ENCODE data around the gene SAMD1.
"Not testable (repeated sequence)": the region's sequence is repeated elsewhere in the genome, so short reads cannot be mapped to it uniquely, and the experiment has no call there.

SAMD1 gene

DNA sequence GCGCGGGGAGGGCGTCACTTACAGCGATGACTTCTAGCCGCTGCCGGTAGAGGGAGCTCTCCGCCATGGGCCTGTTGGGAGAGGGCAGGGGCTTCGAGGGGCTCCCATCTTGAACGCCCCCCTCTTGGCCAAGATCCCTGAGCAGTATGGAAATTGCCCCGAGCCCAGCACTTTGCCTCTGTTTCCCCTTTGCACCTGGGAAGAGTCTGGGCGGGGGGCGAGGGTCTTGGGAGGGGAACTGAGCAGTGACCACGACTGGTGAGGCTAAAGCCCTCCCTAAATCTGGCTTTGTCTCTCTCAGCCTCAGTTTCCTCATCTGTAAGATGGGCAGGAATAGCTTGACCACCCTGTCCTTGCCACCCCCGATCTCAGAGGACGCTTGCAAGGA lies 31.5 kb downstream of the SAMD1 start:
- DNase-seq, result peak; percentile 28

DNA sequence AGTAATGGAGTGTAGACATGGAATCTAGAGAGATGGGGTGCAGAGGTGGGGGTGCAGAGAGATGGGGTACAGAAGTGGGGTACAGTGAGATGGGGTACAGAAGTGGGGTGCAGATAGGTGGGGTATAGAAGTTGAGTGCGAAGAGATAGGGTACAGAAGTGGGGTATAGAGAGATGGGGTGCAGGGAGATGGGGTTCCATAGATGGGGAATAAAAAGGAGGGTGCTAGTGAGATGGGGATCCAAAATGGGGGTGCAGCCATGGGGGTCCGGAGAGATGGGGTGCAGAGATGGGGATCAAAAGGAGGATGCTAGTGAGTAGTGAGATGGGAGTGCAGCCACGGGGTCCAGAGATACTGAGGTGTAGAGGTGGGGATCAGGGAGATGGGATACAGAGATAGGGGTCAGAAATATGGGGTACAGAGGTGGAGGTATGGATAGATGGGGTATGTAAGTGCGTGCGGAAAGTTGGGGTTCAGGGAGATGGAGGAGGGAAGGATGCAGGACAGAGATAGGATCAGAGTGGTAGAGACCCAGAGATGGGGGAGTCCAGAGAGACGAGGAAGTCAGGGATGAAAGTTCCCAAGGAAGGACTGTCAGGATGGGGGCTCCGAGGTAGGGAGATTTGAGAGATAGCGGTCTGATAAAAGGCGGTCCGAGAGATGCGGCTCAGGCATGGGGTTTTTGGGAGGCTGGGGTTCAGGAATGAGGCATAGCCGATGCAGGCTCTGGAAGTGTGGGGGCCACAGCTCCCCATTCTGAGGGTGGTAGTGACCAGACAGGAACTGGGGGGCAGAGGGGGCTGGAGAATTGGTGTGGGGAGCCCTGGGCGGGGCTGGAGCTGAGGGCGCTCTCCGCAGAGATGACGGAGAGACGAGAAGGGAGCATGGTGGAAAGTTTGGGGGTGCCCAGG lies 32.1 kb downstream of the SAMD1 start:
- no peak for DNase-seq

DNA sequence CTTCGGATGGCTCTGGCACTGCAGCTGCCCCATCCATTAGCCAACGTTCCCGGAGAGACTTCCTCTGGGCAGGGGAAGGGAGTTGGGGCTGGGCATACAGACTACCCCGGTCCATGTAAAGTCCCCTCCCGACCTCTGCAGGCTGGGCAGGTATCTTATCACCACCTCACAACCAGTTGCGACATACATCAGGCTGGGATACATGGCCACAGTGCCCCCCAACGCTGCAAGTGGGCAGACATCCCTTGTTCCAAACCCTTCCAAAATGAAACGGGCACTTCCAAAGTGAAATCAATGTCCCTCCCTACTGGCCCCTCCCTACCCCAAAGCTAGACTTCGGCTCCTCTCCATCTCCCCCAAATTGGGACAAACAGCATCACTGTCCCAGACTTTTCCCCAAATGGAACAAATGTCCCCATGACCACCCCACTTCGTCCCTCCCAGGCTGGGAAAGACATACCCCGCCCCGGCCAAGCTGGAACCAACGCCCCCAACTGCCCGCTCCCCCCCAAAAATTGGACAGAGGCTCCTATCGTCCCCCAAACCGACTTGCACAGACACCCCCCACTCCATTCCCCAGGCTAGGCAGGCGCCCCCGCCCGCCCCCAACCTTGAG lies 33.7 kb downstream of the SAMD1 start:
- DNase-seq, result no peak

DNA sequence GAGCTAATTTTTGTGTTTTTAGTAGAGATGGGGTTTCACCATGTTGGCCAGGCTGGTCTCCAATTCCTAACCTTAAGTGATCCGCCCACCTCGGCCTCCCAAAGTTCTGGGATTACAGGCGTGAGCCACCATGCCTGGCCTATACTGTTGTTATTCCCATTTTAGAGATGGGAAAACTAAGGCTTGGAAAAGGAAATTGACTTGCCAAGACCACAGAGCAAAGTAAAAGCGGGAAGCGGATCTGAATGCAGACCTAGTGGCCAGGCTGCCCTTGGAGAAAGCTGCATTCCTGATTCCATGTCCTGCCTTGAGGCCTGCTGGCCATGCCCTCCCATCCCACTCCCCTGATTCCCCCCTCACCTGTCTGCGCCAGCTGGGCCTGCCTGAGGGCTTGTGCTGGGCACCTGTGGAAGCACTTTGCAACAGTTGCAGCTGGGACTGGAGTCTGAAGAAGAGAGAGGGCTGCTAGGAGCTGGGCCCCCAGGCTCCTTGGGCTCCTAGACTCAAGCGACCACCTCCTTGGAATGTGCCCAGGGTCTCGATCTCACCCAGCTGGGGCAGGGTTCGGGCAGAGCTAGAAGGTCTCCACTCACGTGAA lies 34.4 kb downstream of the SAMD1 start:
- no peak for DNase-seq

DNA sequence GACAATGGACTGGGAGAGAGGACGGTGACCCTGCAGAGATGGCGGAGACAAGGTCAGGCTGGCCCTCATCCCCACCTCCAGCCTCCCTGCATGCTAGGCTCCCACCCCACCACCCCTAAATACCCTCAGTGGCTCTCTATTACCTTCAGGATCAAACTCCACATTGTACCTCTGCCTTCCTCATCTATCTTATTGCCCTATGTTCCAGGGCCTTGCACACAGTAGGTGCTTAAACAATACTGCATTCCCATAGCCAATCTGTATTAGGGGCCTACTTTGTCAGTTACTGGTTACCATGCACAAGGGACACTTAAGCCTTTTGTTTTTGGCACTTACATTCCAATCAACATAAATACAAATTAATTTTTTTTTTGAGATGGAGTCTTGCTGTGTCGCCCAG lies 35.2 kb downstream of the SAMD1 start:
- no peak for DNase-seq

DNA sequence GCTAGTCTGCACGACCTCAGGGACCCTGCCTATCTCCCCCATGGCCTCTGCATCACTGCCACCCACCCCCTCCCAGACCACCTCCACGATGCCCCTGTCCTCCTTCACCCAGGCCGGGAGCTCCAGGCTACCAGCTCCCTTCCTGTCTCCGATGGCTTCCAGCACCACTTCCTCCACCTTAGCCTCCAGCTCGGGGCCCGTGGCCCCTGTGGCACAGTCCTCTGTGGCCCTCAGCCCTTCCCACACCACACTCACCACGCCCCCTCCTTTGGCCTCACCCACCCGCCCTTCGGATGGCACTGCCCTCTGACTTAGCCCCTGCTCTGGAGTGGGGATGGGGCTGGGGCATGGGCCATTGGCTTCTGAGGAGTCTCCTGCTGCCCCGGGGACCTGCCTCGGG lies 35.8 kb downstream of the SAMD1 start:
- DNase-seq, result no peak

DNA sequence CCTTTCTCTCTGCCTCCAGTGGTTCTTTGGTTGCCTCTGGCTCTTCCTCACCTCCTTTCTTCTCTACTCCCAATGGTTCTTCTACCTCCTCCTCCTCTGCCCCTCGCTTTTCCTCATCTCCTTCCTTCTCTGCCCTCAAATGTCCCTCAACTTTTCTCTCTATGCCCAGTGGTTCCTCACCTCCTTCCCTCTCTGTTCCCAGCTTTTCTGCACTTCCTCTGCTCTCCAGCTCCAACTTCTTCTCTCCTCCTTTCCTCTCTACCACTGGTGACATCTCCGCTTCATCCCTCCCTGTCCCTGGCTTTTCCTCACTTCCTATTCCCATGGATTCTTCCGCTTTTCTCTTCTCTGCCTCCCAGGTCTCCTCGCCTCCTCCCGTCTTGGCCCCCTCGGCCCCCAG lies 36.5 kb downstream of the SAMD1 start:
- DNase-seq, result no peak

DNA sequence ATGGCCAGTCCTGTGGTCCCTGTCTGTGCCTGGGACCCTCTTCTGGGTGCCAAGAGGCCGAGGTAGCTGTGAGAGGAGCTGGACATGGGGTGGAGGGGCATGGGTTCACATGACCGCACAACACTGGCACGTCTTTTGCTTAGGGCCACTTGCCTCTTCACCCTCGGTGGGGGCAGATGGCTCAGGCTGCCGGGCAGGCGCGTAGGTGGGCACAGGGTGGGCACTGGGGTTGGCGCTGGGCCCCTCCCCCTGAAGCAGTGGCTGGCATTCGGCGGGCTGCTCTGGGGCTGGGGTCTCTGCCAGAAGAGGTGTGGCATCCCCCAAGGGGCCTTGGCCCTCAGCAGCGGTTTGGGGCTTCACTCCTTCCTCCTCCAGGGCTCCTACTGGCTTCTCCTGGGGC lies 37.1 kb downstream of the SAMD1 start:
- no peak for DNase-seq

DNA sequence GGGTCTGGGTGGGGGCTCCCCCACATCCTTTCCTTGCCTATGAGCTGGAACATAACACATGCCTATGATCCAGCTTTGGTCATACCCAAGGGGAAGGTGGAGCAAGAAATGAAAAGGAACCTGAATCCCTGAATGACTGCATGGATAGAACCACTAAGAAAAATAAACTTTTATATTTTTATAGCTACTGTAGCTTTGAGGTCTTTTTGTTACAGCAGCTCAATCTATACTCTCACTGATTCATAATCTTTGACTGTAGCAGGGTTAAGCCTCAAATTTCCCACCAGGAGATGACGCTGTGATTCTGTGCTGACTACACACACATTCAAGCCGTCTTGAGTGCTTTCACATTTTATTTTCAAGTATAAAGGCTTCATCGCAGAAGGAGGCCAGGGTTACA lies 37.5 kb downstream of the SAMD1 start:
- DNase-seq, result no peak

DNA sequence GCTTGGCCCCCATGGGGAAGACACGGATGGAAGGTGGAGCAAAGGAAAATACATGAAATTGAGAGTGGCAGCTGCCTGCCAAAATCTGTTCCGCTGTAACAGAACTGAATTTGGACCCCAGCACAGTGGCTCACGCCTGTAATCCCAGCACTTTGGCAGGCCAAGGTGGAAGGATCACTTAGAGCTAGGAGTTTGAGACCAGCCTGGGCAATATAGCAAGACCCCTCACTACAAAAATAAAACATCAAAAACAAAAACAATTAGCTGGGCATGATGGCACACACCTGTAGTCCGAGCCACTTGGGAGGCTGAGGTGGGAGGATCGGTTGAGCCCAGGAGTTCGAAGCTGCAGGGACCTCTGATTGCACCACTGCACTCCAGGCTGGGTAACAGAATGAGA lies 38.1 kb downstream of the SAMD1 start:
- no peak for DNase-seq

DNA sequence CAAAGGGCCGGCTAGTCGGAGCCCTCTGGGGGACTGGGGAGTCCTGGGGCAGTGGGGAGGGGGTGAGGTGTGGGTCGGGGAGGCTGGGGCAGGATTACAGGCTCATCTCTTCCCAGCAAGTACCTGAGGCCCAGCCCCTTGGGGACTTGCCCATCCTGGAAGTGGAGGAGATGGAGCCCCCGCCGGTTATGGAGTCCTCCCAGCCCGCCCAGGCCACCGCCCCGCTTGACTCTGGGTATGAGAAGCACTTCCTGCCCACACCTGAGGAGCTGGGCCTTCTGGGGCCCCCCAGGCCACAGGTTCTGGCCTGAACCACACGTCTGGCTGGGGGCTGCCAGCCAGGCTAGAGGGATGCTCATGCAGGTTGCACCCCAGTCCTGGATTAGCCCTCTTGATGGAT lies 38.6 kb downstream of the SAMD1 start:
- DNase-seq, result no peak

DNA sequence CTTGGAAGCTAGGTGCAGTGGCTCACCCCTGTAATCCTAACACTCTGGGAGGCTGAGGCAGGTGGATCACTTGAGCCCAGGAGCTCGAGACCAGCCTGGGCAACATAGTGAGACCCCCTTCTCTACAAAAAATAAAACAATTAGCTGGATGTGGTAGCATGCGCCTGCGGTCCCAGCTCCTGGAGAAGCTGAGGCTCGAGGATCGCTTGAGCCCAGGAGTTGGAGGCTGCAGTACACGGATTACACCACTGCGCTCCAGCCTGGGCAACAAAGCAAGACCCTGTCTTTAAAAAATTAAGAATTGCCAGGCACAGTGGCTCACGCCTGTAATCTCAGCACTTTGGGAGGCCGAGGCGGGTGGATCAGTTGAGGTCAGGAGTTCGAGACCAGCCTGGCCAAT lies 39.6 kb downstream of the SAMD1 start:
- DNase-seq, result not testable (repeated sequence)

DNA sequence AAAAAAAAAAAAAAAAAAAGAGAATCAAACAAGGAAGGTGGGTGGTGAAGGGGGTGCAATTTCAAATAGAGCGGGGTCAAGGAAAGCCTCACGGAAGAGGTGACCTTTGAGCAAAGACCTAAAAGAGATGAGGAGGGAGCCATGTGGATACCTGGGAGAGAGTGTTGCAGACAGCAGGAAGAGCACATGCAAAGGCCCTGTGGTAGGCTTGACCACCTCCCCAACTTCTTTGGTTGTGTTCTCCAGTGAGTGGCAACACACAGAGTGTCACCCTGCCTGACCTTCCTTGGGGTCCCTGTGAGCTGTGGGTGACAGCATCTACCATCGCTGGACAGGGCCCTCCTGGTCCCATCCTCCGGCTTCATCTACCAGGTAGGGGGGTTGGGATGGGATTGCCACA lies 40.0 kb downstream of the SAMD1 start:
- DNase-seq, result no peak

DNA sequence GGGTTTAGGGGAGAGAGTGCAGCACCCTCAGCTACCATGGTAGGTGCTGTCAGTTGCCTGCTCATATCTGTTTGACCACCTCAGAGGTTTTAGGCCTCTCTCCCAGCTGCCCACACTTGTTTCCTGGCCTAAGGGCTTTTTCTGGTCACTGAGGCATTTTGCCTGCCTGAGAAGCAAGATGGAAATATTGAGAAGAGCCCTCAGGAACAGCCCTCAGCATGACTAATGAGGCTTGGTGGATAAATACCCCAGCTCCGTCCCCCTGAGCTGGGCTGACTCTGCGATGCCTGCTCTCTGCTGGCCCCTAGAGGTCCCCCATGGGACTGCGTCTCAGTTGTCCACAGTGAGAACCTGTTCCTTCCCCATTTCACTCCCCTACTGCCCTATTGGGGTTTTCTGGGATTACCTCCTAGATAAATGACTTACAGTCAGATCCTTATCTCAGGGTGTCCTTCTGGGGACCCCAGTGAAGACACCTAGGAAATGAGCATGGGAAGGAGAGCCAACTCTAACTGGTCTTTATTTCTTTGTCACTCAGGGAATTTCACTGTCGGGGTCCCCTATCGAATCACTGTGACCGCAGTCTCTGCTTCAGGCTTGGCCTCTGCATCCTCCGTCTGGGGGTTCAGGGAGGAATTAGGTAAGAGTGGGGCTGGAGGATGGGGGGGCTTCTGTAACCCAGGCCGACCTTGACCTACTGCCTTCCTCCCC lies 42.0 kb downstream of the SAMD1 start:
- DNase-seq, result peak; percentile 73

DNA sequence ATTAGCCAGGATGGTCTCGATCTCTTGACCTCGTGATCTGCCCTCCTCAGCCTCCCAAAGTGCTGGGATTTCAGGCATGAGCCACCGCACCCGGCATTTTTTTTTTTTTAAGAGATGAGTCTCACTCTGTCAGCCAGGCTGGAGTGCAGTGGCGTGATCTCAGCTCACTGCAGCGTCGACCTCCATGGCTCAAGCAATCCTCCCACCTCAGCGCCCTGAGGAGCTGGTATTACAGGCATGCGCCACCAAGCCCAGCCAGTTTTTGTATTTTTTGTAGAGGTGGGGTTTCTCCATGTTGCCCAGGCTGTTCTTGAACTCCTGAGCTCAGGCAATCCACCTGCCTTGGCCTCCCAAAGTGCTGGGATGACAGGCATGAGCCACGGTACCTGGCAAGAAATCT lies 42.7 kb downstream of the SAMD1 start:
- DNase-seq, result not testable (repeated sequence)

DNA sequence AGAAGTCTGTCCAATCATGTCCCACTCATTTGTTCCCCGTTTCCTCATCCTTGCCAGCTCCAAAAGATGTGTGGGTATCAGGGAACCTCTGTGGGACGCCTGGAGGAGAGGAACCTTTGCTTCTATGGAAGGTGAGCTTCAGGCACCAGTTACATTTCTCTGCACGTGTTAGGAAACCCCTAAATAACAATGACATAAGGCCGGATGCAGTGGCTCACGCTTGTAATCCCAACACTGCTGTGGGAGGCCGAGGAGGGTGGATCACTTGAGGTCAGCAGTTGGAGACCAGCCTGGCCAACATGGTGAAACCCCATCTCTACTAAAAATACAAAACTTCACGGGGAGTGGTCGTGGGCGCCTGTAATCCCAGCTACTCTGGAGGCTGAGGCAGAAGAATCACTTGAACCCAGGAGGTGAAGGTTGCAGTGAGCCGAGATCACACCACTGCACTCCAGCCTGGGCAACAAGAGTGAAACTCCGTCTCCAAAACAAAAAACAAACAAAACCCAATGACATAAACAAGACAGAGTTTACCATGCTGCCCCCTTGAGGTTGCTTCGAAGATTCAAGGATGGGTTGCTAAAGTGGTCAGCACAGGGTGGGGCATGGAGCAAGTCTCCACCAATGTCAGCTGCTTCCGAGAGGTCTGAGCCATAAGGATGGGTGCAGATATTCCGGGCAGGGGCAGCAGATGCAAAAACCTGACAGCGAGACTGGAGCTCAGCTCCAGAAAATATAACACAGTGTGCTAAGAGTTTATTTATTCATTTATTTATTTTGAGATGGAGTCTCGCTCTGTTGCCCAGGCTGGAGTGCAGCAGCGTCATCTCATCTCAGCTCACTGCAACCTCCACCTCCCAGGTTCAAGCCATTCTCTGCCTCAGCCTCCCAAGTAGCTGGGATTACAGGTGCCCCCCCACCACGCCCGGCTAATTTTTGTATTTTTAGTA lies 47.6 kb downstream of the SAMD1 start:
- DNase-seq, result peak; percentile 77

DNA sequence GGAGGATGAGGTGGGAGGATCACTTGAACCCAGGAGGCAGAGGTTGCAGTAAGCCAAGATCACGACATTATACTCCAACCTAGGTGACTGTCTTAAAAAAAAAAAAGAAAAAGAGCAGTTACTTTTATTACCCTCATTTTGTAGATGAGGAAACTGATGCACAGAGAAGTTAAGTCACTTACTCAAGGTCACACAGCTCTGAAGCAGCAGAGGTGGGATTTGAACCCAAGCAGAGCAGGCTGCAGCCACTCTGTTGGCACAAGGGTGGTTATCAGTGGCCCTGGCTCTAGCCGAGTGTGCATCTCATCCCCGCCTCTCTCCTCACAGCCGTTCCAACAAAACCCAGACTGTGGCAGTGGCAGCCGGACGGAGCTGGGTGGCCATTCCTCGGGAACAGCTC lies 51.4 kb downstream of the SAMD1 start:
- no peak for DNase-seq

All from suppressor macrophage treated with lipopolysaccharide for 4 hours (primary cell).